Measurements from ENCODE around the gene OR51D1.

DNA sequence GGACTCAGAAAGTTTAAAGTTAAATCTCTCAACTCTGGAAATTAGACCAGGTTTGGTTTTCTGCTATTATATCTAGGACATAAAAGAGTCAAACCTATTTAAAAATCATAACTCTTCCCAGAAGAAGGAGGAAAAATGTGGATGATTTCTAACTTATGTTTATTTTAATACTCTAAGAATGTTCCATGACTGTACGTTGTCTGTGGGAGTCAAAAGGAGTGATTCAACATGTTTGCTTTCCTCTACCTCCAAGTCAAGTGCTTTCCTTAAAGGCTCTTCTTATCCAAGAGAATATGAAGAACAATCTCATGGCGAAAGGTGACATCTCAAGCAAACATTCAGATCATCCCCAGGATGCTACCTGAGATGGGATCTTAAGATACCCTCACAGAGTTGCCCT, 28.1 kb downstream of the OR51D1 start:
- no peak for TF ChIP-seq CTCF (conservative IDR thresholded peaks at IDR 0.05; ENCODE audit: low read depth, low read length)
- no peak for TF ChIP-seq EZH2 (IDR thresholded peaks at IDR 0.05; ENCODE audit: low read length, unreplicated experiment)
- TF ChIP-seq EZH2phosphoT487 (IDR thresholded peaks at IDR 0.05; ENCODE audit: borderline replicate concordance, low read length): no peak

All from PC-3 (cell line).